ENCODE results near the gene ZBTB8A. TPM values are rescaled to one million over a fixed set of nuclear protein-coding genes. Genes with fewer than 3 reads are reported as not detected.

ZBTB8A gene
- total and polyA plus RNA-seq, 10 of the 15 experiments (the other 5 are each of a cell fraction or from before 2014, with no cell fraction given), result 0.48 to 4.7 (median 2.4) TPM

GRCh38 chr1:32612189-32612881 is 73.1 kb downstream of the ZBTB8A start (continued):
- TF ChIP-seq NKRF (conservative IDR thresholded peaks at IDR 0.05) (no peak), POU2F2 (IDR thresholded peaks at IDR 0.05; ENCODE audit: borderline replicate concordance, low read depth, low read length) (no peak), EZH2 (IDR thresholded peaks at IDR 0.05; ENCODE audit: borderline replicate concordance, control insufficient read depth, low read depth, low read length) (no peak), GABPA (IDR thresholded peaks at IDR 0.05; ENCODE audit: low read depth) (no peak), SP1 (IDR thresholded peaks at IDR 0.05; ENCODE audit: low read depth, low read length) (peak; percentile 8), PAX5 (IDR thresholded peaks at IDR 0.05; ENCODE audit: borderline replicate concordance, low read depth, low read length) (no peak), FOS (IDR thresholded peaks at IDR 0.05; ENCODE audit: borderline replicate concordance, extremely low read depth, insufficient read length) (no peak), CHD4 (IDR thresholded peaks at IDR 0.05) (no peak), BCL11A (IDR thresholded peaks at IDR 0.05; ENCODE audit: low read depth, low read length) (no peak), SIN3A (IDR thresholded peaks at IDR 0.05; ENCODE audit: low read depth, low read length) (no peak), ASH2L (IDR thresholded peaks at IDR 0.05; ENCODE audit: borderline replicate concordance, low read depth) (no peak), JUND (IDR thresholded peaks at IDR 0.05; ENCODE audit: low read depth, low read length) (no peak), DPF2 (IDR thresholded peaks at IDR 0.05) (no peak), ZNF384 (IDR thresholded peaks at IDR 0.05; ENCODE audit: borderline replicate concordance, low read depth, low read length) (no peak), EED (IDR thresholded peaks at IDR 0.05; ENCODE audit: low read depth) (peak; percentile 36; the same call in 1 of the 2 replicates), MAX (IDR thresholded peaks at IDR 0.05; ENCODE audit: low read depth, low read length) (no peak), MEF2B (IDR thresholded peaks at IDR 0.05; ENCODE audit: partially characterized antibody, poor library complexity, severe bottlenecking) (peak; percentile 60), BHLHE40 (IDR thresholded peaks at IDR 0.05; ENCODE audit: borderline replicate concordance in 1 of 2, low read depth in 2 of 2, low read length in 1 of 2) (peak in 1 of 2 experiments; percentile 48; a peak in 1 of 4 replicates), SUZ12 (IDR thresholded peaks at IDR 0.05; ENCODE audit: unreplicated experiment) (no peak), CHD2 (IDR thresholded peaks at IDR 0.05; ENCODE audit: borderline replicate concordance, low read depth, low read length) (no peak), ZBTB33 (IDR thresholded peaks at IDR 0.05) (no peak), ATF2 (IDR thresholded peaks at IDR 0.05; ENCODE audit: low read length) (no peak)
